HG02938 (cell line): ENCODE measurements around the gene SRSF7.
"Not testable (repeated sequence)": the region's sequence is repeated elsewhere in the genome, so short reads cannot be mapped to it uniquely, and the experiment has no call there.

ENCODE experiments used
- ATAC-seq: cut with Tn5 transposase; IDR thresholded peaks from one replicate; pipeline ENCODE4 v1.9.1; 2021; ENCODE audit warnings: mild to moderate bottlenecking, moderate library complexity; ENCODE audit not compliant: unreplicated experiment

SRSF7 gene

DNA sequence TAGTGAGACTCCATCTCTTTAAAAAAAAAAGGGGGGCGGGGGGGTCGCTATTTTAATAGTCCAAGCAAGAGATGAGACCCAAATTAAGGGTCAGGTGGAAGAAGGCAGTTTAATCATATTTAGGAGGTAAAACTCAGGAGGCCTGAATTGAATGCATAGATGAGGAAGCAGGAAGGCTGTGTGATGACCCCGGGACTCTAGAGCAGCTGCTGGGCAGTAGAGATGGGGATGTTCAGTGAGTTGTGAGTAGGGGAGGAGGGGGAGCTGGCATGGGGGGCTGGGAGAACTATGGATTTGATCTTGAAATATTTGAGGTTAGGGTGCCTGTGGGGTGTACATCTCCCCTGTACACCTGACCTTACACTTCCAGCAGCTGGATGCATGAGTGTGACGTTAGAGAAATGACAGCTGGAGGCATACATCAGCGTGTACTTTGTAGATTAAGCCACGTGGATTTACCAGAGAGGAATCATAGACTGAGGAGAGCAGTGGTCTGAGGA, 44.3 kb downstream of the SRSF7 start:
- ATAC-seq: no peak

DNA sequence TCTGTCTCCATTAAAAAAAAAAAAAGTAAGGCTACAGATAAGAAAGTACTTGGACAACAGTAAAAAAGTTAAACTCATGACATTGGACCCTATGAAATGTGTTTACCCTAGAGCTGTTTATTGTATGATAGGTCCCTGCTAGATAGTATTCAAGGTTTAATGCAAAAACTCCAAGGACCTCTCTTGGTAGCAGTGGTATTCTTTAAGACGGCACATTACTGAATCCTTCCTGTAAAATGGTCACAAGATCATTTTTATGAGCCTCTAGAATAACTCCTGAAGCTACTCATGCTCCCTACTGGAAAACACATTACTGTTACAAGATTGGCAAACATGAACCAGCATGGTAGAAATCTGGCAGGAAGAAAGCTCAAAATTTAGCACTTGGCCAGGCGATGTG, 46.5 kb downstream of the SRSF7 start:
- no peak for ATAC-seq

DNA sequence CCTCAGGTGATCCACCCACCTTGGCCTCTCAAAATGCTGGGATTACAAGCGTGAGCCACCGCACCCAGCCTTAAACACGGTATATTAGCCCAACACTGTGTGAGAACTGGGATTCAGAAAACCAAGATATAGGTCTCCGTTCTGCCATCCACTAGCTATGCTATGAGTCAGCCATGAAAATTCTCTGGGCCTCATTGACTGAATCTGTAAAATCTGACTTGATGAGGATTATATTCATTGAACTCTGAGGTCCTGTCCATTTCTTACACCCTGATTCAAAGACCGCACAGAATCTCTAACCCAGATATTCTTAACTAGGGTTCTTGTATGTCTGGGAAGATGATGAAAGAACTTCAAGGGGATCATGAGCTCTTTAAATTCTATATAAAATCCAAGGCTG, 47.8 kb downstream of the SRSF7 start:
- ATAC-seq: not testable (repeated sequence)

DNA sequence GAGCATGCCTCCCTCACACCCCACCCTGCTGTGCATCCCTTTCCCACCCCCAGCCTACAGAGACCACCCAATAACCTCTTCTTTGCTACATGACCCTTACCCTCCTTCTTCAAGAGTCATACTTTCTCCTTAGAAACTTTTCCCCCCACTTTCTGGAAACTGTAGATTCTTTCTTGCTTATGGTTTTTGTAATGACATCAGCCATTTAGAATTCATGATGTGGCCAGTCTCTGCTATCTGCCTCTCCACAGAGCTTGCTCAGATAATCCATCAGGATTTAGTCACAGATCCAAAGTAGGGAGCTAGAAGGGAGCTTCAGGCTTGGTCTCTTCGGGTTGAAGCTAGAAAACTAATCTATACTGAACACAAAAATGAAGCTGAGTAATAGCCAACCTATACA, 48.7 kb downstream of the SRSF7 start:
- no peak for ATAC-seq

DNA sequence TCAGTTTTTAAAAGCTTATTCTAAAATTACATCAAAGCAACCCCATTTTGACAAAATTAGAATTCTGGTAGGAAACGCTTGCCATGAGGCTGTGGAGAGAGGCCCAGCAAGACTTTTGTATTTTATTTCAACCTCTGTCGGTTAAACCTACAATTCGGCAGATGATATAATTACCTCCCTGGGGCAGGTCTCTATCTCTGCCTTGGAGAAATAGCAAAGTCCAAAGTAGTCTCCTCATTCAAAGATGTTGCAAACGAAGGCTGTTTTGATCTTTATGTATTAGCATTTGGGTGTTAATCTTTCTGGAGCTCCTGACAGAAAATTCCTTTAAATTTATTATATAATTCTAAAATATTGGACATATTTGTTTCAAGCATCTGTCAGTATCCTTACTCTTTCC, 49.6 kb downstream of the SRSF7 start:
- no peak for ATAC-seq

DNA sequence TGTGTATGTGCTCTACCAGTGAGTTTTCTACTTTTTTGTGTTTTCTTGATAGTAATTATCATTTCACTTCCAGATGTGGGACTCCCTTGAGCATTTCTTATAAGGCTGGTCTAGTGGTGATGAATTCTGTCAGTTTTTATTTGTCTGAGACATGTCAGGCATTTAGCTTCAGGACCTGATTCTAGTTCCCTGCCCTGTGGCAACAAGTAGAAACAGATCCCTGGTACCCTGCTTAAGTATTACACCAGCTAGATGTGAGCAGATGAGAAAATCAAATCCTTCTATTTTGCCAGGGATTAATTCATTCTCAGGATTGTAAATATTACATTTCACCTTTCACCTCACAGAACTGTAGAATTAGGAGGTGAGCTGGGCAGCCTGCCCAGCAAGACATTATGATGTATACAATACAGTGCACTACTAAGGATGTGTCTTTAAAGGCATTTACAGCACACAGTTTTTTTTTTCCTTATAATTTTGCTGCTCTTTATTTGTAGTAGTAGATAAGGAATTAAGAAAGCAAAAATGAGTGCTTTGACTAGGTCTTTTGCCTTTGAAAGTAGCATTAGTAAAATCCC, 50.2 kb downstream of the SRSF7 start:
- no peak for ATAC-seq

DNA sequence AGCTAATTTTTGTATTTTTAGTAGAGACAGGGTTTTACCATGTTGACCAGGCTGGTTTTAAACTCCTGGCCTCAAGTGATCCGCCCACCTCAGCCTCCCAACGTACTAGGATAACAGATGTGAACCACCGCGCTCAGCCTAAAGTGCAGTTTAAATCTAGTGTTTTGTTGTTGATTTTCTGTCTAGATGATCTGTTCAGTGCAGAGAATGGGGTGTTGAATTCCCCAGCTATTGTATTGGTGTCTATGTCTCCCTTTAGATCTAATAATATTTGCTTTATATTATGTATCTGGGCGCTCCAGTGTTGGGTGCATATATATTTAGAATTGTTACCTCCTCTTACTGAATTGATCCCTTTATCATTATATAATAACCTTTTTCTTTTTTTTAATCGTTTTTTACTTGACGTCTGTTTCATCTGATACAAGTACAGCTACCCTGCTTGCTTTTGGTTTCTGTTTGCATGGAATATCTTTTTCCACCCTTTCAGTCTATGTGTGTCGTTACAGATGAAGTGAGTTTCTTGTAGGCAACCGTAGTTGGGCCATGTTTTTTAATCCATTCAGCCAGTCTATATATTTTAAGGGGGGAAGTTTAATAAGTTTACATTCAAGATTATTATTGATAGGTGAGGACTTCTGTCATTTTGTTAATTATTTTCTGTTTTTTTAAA, 50.9 kb downstream of the SRSF7 start:
- no peak for ATAC-seq

DNA sequence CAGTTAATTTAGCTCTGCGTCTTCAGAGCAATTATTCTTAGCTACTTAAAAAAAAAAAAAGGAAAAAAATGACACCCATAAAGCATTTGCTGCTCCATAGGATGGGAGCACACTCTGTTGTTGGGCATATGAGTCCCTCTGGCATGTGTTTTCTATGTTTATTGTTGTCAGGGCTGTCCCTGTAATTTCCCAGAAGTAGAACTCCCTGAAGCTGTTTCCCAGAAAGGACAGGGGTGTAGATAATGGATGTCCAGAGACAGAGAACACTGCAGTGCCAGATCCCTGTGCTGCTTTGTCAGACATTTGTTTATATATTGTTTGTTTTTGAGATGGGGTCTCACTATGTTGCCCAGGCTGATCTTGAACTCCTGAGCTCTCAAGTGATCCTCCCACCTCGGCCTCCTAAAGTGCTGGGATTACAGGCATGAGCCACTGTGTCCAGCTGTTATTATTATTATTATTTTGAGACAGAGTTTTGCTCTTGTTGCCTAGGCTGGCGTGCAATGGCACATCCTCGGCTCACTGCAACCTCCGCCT, 52.6 kb downstream of the SRSF7 start:
- ATAC-seq: no peak

DNA sequence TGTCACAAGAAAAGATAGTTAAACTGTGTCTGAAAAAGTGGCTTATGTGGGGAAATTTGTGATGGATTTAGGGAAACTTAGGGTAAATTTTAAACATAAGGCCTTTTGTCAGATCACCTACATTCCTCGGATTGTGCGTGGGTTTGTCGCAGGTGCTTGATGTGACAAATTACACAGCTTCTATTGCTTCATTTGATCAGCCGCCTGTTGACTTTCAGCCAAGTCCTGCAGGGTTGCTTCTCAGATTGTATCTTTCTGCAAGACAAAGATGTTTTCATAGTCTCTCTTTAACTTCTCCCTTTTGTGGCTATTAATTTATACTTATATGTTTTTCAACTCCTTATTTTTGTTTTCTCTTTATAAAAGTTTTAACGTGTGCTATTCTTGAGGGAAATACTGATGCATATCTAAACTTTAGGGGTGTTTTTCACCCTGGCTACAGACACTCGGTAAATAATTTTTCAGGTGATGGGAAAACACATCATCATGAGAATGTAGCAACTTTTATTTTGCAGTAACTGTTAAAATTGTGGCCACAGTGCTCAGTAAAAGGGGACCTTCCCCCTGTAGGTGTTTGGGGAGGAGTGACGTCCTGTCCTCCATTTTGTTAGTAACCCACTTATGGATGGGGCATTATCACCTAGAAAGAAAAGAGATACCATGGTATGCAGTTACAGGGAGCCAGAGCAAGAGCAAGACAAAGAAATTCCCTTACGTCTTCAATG, 53.9 kb downstream of the SRSF7 start:
- ATAC-seq: no peak
